Activated naive CD4-positive, alpha-beta T cell treated with anti-CD3 and anti-CD28 coated beads, Interleukin-2, amount 50 U/mL, for 16 hours (primary cell): ENCODE results near the gene THPO.
"Not testable (repeated sequence)": the region's sequence is repeated elsewhere in the genome, so short reads cannot be mapped to it uniquely, and the experiment has no call there.

Experiments used
- DNase-seq: peaks from one replicate; pipeline ENCODE4 v3.0.0-alpha.2; 2020

The THPO gene

DNA sequence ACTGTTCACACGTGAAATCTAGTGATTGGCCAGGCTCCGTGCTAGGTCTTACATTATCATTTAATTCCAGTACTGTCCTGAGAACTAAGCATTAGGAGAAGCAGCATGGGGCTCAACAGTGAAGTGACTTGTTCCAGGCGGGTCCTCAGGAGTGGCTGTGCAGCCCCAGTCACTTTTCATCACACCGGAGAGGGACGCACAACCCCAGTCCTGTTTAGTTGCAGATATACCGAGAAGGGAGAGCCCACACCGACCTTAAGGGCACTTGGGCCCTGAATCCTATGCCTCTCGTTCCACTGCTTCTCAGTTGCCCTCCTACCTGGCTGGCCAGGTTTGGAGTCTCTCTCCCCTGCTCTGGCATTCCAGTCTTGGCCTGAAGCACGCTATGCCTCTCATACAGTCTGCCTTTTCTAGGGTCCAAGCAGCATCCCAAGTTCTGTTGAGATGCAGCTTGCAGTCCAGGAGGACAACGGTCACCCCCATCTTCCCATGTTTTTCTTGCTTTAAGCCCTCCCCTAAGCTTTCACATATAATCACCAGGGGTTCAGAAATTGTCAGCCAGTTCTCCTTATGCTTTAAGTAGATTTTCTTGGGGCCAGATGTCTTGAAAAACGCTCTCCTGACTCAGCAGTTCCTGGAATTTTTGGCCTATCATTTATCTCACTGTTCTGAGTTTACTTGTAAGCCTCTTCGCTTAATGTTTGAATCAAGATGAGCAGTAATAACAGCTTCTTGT lies 30.5 kb downstream of the THPO start:
- DNase-seq = no peak

DNA sequence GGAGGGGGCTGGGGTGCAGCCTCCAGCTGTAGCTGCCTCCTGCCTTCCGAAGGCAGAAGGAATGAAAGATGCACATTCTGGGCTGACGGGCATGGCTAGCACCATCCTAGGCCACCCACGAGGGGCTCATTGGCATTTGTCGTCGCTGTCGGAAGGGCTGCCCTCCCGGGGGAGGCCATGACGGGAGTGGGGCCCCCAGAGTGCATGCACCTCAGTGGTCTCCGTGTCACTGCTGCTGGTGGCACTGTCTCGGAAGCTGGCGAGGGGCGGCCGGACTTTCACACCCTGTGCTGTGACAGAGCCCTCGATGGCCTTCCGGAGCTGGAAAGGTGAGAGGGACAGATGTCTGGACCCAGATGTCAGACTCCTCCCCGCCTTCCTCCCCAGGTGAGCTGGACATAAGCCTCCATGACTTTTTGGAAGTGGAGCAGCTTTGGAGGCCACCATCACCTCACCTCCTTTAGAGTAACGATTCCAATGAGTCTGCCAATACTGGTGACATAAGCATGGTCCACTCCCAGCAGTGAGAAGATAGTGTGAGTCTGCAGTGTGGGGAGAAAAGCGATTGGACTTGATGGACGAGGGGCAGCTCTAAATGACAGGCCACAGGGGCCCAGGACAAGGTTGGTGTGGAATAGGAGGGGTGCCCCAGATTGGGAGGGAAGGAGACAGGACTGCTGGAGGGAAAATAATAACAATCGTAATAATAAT lies 31.4 kb downstream of the THPO start:
- DNase-seq = no peak

DNA sequence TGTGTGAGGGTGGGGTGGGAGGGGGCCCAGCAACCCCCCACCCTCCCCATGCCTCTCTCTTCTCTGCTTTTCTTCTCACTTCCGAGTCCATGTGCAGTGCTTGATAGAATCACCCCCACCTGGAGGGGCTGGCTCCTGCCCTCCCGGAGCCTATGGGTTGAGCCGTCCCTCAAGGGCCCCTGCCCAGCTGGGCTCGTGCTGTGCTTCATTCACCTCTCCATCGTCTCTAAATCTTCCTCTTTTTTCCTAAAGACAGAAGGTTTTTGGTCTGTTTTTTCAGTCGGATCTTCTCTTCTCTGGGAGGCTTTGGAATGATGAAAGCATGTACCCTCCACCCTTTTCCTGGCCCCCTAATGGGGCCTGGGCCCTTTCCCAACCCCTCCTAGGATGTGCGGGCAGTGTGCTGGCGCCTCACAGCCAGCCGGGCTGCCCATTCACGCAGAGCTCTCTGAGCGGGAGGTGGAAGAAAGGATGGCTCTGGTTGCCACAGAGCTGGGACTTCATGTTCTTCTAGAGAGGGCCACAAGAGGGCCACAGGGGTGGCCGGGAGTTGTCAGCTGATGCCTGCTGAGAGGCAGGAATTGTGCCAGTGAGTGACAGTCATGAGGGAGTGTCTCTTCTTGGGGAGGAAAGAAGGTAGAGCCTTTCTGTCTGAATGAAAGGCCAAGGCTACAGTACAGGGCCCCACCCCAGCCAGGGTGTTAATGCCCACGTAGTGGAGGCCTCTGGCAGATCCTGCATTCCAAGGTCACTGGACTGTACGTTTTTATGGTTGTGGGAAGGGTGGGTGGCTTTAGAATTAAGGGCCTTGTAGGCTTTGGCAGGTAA lies 32.5 kb downstream of the THPO start:
- DNase-seq = no peak

DNA sequence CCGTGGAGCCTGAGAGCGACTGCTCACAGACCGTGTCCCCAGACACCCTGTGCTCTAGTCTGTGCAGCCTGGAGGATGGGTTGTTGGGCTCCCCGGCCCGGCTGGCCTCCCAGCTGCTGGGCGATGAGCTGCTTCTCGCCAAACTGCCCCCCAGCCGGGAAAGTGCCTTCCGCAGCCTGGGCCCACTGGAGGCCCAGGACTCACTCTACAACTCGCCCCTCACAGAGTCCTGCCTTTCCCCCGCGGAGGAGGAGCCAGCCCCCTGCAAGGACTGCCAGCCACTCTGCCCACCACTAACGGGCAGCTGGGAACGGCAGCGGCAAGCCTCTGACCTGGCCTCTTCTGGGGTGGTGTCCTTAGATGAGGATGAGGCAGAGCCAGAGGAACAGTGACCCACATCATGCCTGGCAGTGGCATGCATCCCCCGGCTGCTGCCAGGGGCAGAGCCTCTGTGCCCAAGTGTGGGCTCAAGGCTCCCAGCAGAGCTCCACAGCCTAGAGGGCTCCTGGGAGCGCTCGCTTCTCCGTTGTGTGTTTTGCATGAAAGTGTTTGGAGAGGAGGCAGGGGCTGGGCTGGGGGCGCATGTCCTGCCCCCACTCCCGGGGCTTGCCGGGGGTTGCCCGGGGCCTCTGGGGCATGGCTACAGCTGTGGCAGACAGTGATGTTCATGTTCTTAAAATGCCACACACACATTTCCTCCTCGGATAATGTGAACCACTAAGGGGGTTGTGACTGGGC lies 33.3 kb downstream of the THPO start:
- DNase-seq = no peak

DNA sequence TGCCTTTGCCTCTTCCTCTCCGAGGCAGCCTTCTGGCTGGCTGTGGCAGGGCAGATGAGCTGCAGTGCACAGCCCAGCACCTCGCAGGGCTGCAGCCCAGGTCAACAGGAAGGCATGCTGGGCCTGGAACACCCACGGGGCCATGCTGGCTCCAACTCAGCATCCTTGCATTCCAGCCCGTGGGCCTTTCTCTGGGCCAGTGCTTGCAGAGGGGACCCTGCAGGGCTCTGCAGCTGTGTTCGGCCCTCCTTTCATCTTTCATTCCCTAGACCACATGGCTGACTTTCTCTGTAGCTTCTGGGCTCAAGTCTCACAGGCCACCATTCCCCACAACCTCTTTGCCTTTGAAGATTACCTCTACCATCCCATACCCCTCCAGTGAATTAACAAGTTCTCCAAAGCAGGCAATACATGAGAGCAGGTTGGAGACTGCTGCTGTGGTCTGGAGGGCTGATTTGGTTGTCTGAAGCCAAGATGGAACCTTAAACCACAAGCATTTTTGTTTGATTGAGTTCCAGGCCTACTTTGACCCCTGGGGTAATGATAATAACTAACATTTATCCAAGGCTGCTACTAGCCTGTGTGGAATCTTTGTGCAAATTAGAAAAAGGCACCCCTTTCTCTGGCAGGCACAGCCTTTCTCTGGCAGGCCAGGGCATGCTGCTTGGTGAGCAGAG lies 34.7 kb downstream of the THPO start:
- no peak for DNase-seq

DNA sequence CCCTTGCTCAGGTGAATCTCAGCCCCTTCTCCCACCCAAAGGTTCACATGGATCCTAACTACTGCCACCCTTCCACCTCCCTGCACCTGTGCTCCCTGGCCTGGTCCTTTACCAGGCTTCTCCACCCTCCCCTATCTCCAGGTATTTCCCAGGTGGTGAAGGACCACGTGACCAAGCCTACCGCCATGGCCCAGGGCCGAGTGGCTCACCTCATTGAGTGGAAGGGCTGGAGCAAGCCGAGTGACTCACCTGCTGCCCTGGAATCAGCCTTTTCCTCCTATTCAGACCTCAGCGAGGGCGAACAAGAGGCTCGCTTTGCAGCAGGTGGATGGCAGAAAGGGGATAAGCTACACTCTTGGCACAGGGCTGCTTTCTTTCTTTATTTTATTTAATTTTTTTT lies 36.1 kb downstream of the THPO start:
- DNase-seq = no peak

DNA sequence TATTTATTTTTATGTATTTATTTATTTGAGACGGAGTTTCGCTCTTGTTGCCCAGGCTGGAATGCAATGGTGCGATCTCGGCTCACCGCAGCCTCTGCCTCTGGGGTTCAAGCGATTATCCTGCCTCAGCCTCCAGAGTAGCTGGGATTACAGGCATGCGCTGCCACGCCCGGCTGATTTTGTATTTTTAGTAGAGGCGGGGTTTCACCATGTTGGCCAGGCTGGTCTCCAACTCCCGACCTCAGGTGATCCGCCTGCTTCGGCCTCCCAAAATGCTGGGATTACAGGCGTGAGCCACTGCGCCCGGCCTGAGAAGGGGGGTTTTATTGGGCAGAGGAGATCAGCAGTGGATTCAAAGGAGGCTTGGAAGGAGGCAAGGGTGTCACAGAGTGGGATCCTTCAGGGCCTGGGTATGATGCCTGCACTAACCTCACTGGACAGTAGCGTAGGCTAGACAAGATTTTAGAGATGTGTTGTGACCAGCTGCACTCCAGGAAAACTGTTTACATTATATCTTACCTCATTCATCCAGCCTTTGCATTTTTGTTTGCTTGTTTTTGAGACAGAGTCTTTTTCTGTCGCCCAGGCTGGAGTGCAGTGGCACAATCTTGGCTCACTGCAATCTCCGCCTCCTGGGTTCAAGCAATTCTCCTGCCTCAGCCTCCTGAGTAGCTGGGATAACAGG lies 38.4 kb downstream of the THPO start:
- not testable (repeated sequence) for DNase-seq

DNA sequence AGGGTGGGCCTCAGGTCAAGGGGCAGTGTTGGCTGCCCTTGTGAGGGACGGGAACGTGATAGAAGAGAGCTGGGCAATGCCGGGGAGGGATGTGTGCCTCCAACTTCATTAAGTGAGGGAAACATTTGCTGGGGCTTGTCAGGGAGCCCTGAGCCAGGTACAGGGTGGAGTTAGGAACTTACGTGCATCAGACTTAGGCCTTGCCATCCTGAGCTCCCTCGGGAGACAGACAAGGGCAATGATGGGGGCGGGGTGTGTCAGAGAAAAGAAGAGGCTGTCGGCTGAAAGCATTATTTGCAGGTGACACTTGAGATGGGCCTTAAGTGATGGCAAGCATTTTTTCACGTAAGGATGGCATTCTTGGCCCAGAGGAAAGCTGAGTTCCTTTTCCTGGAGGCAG lies 39.0 kb downstream of the THPO start:
- no peak for DNase-seq

DNA sequence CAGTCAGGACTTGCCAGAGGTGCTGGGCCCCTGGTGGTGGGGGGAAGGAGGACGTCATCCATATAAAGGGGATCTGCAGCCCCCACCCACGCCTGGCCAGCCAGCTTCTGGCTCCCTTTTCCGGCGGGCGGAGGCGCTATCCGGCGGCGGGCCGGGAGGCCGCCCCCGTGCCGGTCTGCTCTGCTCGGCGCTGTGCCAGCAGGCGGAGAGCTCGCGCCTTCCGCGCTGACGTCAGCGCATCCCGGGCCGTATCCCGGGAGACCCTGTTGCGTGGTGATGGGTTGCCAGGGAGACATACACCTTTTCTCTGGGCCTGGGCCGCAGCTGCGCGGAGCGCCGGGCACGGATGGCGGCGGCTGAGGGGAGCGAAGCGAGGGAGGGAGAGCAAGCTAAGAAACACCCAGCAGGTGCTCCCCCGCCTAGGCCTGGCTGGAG lies 39.5 kb downstream of the THPO start:
- DNase-seq = no peak

DNA sequence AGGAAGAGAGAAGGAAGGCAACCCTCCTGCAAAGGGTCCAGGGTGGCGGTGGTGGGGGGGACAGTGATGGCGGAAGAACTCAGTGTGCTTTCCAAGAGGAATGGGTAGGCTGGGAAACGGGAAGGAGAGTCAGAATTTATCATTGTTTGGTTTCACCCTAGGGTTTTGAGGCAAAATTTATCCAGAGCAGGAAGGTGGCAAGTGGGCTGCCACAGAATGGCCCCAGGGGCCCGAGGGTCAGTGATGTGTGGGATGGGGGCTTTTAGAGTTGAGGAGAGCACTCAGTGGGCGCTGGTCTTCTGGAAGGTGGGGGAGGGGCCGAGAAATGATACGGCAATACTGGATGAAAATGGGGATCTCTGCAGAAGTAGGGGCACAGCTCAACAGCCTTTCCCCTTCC lies 40.0 kb downstream of the THPO start:
- no peak for DNase-seq

DNA sequence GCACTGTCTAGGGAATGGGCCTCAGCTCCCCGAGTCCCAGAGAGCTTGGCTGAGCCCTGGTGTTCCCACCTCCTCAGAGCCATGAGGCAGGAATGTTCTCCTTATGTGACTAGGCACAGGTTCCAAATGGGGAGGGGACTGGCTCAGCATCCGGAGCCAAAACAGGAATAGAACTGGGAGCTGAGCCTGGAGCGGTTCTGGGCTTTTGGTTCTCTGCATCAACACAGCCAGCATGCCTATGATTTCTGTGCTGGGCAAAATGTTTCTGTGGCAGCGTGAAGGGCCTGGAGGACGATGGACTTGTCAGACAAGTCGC lies 40.6 kb downstream of the THPO start, which contains the start of gene FAM131A:
TSS of gene FAM131A (plus strand) at position 202 of the 316 bp plus-strand sequence. CDS start at position 233, 31 bp downstream.
- no peak for DNase-seq

DNA sequence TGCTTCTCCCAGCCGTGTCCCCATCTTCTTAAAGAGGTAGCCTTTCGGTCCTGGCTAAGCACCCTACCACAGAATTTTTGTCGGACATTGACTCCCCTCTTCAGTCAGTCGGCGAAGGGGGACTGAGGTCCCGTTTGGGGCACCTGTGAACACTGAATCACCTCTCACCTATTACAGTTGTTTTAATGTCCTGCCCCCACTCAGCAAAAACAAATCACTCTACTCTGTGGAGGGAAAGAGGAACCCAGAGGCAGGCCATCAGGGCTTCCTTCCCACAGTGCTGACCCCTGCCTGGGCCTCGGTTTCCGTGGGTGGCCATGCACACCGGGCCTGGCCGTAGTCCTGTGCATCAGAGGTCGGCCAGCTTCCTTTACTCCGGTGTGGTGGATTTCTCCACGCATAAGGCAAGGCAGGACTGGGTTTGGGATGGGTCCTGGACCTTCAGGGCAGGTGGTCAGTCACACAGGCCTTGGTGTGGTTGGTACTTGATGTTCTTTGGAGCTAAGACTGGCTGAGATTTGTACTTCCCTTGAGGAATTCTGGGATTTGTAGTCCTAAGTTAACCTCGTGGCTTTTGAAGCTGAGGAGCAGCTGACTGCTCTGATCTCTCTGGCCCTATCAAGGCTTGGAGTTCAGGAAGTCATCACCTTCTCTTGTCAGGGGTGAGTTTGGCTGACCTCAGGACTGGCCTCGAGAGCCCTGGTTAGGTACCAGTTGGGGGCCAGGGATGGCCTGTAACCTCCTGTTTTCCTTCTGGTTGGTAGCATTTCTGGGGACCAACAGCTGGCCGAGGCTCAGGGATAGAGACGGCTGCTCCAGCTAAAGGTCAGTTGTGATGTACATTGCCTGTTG lies 41.2 kb downstream of the THPO start:
- DNase-seq = no peak

DNA sequence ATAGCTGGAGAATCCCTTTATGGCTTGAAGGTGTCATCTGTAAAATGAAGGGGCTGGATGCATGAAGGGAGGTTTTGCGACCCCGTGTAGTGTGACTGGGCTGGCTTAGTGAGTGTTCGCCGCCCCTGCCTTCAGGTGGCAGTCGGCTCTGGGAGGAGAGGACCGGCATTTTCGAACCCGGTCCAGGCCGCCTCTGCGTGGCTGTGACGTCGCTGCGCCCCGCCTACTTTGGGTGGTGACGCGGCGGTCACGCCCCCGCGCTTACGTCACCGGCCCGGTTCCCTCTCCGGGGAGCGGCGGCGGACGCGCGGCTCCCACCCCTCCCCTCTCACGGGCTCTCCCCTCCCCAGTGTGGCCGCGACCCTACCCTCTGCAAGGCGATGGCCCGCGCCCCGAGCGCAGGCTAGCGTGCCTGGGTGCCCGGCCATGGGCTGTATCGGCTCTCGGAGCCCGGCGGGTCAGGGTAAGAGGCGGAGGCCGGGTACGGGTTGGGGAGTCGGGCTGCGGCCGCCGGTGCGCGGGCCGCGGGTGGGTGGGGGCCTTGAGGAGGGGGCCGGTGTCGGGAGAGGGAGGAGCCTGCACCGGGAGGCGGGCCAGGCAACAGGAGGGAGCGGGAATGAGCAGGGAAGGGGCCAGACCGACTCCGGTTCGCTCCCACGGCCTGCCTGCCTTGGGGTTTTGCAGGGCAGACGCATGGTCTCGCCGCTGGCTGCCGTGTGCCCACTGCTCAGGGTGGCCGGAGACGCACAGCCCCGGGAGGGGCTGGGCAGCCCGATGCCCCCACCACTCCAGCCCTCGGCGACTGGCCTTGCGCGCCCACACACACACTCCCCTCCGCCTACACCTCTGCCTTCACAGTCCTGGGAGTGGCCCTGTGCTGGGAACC lies 42.1 kb downstream of the THPO start:
- DNase-seq = peak; percentile 88

DNA sequence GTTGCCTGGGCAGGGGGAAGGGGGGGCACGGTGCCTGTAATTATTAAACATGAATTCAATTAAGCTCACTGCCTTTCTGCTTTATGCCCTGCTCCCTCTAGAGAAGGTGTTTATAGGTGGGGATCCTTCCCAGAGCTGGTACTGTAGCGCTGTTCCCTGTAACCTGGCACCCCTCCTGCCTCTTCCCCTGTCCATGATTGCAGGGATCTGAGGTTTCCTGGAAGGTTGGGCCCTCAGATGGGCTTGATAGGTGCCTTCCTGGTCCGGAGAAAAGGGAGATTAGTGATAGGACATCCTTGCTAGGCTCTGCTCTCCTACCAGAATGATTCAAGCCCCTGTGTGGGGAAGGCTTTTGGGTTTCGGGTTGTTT lies 42.7 kb downstream of the THPO start:
- no peak for DNase-seq

DNA sequence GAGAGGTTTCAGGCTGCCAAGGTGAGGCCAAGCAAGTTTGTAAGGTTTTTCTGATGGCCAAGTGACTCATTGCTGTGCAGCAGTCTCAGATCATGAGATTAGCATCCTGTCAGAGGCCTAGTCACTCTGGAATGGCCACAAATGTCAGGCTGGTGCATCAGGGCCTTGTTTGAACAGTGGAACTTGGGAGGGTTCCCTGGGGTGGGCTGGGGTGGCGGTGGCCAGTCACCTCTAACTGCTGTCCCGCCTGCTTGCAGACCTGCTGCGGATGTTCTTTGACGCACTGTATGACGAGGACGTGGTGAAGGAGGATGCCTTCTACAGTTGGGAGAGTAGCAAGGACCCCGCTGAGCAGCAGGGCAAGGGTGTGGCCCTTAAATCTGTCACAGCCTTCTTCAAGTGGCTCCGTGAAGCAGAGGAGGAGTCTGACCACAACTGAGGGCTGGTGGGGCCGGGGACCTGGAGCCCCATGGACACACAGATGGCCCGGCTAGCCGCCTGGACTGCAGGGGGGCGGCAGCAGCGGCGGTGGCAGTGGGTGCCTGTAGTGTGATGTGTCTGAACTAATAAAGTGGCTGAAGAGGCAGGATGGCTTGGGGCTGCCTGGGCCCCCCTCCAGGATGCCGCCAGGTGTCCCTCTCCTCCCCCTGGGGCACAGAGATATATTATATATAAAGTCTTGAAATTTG lies 43.4 kb downstream of the THPO start:
- DNase-seq = peak; percentile 42

DNA sequence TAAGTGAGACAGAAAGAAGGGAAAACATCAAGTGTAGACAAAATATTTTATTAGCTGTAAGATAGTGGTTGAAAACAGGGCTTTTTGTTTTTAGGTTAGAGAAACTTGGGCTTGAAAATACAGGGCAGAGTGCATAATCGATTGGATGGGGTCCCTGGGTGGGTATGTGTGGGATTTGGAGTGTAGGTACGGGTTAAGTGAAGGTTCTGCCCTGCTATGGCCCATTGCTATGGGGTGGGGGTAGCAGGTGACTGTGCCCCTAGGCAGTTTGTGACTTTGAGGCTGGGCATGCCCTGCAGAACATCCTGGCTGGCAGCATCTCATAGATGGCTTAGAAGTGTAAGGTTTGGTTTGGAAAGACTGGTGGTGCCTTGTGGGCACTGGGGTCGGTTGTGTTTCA lies 44.3 kb downstream of the THPO start:
- DNase-seq = no peak

DNA sequence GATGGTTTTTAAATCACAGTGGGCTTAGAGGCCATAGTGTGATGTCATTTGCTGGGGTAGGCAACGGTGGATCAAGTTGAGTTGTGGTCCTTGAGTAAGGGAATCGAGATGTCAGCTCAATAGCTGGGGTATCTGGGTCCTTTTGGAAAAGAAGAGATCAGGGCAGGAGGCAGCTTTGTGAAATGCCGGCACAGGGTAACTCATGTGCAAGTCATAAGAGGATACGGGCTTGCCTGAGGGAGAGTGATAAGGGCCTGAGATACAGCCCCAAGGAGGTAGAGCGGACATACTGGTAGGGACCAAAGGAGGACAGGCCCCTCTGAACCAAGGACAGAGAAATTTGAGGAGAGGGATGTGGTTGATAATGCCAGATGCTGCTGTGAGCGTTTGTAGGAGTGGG lies 44.8 kb downstream of the THPO start:
- no peak for DNase-seq

DNA sequence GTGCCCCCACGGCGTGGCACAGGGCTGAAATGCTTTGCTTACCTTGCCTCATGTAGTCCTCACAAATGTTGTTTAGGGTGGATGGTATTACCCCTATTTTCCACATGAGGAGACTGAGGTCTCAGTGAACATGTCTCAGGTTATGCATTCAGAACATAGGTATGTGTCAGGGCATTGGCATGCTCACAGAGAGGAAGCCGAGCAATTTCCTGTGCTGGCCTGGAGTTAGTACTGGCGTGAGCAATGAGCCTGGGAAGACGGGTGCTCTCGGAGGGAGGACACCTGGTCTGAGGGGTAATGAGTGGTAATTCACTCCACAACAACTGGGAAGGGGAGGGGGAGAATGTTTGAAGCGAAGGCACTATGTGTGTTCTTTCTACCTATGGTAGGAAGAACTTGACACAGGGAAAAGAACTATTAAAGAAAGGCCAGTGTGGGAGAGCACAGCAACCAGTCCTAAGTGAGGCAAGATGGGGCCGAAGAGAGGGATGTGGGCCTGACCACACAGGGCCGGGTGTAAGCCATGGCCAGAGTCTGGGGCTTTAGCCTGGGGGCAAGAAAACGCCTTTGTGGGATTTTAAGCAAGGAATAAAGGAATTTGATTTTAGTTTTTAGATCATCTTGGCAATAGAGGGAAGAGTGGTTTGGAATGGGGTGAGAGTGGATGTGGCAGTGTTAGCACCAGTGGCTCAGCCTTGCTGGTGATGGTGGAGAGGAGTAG lies 45.5 kb downstream of the THPO start:
- no peak for DNase-seq

DNA sequence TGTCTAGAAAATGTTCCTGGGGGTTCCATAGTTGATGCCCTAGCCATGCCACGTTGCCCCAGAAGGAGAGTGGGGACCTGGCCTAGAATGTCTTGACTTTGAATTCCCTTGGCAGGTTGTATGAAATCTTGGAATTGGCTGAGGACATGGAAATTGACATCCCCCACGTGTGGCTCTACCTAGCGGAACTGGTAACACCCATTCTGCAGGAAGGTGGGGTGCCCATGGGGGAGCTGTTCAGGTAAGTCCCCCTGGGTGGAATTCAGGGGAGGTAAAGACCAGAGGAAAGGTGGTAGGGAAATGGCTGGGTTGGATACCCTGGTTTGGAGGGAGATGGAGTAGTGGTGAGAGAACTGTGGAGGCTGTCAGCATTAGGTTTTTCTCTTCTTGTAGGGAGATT lies 49.5 kb downstream of the THPO start:
- DNase-seq = no peak
